PC-9 (cell line): ENCODE measurements around the gene IQSEC1.

Experiments used
- CTCF ChIP-seq: fragments of 200-600 bp; sonication (generic); conservative IDR thresholded peaks from 2 replicates; pipeline ENCODE4 v1.6.1; 2017; ENCODE audit warnings: mixed run types, antibody characterized with exemption, mild to moderate bottlenecking, moderate library complexity
- EZH2 ChIP-seq: fragments of 200-600 bp; sonication (generic); IDR thresholded peaks from 2 replicates; pipeline ENCODE4 v1.8.0; 2017; ENCODE audit warnings: antibody characterized with exemption, low read depth

- no peak for TF ChIP-seq CTCF
- no peak for TF ChIP-seq EZH2
Measured at GRCh38 chr3:13109516-13109915, 36.3 kb upstream of the IQSEC1 start.
